ENCODE results near the gene POLR2A. TPM values are rescaled to one million over a fixed set of nuclear protein-coding genes. Genes with fewer than 3 reads are reported as not detected.

Gene POLR2A
- total and polyA plus RNA-seq, 4 donors: 13.3 to 54.4 (median 34.8) TPM

DNA sequence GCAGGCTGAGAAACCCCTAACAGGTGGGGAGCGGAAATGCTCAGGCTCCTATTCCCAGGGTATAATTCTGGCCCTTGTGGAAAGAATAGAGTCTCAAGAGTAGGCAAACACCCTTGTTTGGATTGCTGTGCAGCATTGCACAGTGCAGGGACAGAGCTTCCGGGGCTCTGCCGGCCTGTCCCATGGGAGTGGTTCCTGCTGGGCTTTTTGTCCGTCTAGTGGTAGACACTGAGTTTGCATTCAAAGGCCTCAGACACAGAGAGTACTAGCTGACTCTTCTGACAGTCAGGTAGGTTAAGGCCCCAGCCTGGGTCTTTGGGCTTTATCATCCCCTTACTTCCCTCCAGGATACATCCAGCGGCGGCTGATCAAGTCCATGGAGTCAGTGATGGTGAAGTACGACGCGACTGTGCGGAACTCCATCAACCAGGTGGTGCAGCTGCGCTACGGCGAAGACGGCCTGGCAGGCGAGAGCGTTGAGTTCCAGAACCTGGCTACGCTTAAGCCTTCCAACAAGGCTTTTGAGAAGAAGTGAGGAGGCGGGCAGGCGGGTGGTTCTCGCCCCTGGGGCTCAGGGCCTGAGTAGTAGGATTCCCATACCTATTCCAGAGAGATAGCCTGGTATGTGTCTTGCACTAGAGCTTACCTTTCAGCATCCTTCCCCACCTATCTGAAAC lies 18.1 kb downstream of the POLR2A start:
- TF ChIP-seq, protein P1, sequence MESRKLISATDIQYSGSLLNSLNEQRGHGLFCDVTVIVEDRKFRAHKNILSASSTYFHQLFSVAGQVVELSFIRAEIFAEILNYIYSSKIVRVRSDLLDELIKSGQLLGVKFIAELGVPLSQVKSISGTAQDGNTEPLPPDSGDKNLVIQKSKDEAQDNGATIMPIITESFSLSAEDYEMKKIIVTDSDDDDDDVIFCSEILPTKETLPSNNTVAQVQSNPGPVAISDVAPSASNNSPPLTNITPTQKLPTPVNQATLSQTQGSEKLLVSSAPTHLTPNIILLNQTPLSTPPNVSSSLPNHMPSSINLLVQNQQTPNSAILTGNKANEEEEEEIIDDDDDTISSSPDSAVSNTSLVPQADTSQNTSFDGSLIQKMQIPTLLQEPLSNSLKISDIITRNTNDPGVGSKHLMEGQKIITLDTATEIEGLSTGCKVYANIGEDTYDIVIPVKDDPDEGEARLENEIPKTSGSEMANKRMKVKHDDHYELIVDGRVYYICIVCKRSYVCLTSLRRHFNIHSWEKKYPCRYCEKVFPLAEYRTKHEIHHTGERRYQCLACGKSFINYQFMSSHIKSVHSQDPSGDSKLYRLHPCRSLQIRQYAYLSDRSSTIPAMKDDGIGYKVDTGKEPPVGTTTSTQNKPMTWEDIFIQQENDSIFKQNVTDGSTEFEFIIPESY (IDR thresholded peaks at IDR 0.05): no peak
- no peak for TF ChIP-seq HNF4G (IDR thresholded peaks at IDR 0.05)
- TF ChIP-seq JUND (IDR thresholded peaks at IDR 0.05): no peak
- TF ChIP-seq HNF4A (conservative IDR thresholded peaks at IDR 0.05): no peak
- no peak for TF ChIP-seq YY1 (IDR thresholded peaks at IDR 0.05)
- no peak for TF ChIP-seq GABPA (IDR thresholded peaks at IDR 0.05 in 1 of 2, conservative IDR thresholded peaks at IDR 0.05 in 1 of 2)
- TF ChIP-seq SP1 (IDR thresholded peaks at IDR 0.05): no peak
- TF ChIP-seq, protein P2, sequence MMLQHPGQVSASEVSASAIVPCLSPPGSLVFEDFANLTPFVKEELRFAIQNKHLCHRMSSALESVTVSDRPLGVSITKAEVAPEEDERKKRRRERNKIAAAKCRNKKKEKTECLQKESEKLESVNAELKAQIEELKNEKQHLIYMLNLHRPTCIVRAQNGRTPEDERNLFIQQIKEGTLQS (IDR thresholded peaks at IDR 0.05): no peak
- TF ChIP-seq, protein P3, sequence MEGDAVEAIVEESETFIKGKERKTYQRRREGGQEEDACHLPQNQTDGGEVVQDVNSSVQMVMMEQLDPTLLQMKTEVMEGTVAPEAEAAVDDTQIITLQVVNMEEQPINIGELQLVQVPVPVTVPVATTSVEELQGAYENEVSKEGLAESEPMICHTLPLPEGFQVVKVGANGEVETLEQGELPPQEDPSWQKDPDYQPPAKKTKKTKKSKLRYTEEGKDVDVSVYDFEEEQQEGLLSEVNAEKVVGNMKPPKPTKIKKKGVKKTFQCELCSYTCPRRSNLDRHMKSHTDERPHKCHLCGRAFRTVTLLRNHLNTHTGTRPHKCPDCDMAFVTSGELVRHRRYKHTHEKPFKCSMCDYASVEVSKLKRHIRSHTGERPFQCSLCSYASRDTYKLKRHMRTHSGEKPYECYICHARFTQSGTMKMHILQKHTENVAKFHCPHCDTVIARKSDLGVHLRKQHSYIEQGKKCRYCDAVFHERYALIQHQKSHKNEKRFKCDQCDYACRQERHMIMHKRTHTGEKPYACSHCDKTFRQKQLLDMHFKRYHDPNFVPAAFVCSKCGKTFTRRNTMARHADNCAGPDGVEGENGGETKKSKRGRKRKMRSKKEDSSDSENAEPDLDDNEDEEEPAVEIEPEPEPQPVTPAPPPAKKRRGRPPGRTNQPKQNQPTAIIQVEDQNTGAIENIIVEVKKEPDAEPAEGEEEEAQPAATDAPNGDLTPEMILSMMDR (IDR thresholded peaks at IDR 0.05; ENCODE audit: low read depth, low read length, missing input control): no peak
- no peak for TF ChIP-seq EGR1 (IDR thresholded peaks at IDR 0.05; ENCODE audit: low read depth in 2 of 2)
- no peak for TF ChIP-seq TAF1 (conservative IDR thresholded peaks at IDR 0.05)
- TF ChIP-seq, protein P4, sequence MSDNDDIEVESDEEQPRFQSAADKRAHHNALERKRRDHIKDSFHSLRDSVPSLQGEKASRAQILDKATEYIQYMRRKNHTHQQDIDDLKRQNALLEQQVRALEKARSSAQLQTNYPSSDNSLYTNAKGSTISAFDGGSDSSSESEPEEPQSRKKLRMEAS (IDR thresholded peaks at IDR 0.05): no peak
- 93% methylated on average over 20 of the region's 20 CpGs for WGBS
- no peak for DNase-seq (ENCODE audit: low spot score)

DNA sequence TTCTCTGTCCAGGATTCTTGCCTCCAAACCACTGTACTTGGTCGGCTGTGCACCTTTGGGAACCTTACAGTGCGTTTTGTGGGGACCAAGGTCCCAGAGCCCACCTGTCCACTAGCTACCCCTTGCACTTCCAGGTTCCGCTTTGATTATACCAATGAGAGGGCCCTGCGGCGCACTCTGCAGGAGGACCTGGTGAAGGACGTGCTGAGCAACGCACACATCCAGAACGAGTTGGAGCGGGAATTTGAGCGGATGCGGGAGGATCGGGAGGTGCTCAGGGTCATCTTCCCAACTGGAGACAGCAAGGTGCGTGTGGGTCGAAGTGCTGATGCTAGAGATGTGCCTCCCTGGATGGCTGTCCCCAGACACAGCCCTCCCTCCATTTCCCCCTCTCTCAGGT lies 18.8 kb downstream of the POLR2A start:
- Histone ChIP-seq H3K36me3 (ENCODE audit: control insufficient read depth in 4 of 4, insufficient read depth in 3 of 4, low read depth in 1 of 4, low read length in 3 of 4) (peaks cover 37 to 89% (median 73%) of the 10 kb centered on the region in 4 donors), H3K4me3 (ENCODE audit: low read depth in 1 of 3, low read length in 3 of 3) (no peak overlapping the region), H3K27me3 (ENCODE audit: control insufficient read depth in 4 of 4, insufficient read depth in 4 of 4, low read length in 3 of 4) (no peaks in the 10 kb centered on the region), H3K9me3 (ENCODE audit: control insufficient read depth in 4 of 4, low read length in 3 of 4) (no peaks in the 10 kb centered on the region), H3K4me1 (ENCODE audit: control insufficient read depth in 4 of 4, insufficient read depth in 4 of 4, low read length in 3 of 4) (no peaks in the 10 kb centered on the region), H3K27ac (ENCODE audit: low read depth in 1 of 2, low read length in 2 of 2) (no peak overlapping the region), H3K9ac (ENCODE audit: low read depth in 1 of 2, low read length in 2 of 2) (no peak overlapping the region)
- no peak for DNase-seq (ENCODE audit: low spot score)
- 91% methylated on average over 14 of the region's 14 CpGs for WGBS
- TF ChIP-seq RAD21 (IDR thresholded peaks at IDR 0.05) (peak; percentile 44 to 65), SP1 (IDR thresholded peaks at IDR 0.05) (no peak)

More for the DNA sequence above, 18.1 kb downstream of the POLR2A start:
- H3K27ac ChIP-seq (ENCODE audit: low read depth in 1 of 2, low read length in 2 of 2): no peak overlapping the region
- H3K9me3 ChIP-seq (ENCODE audit: control insufficient read depth in 4 of 4, low read length in 3 of 4): no peaks in the 10 kb centered on the region
- no peak overlapping the region for H3K4me3 ChIP-seq (ENCODE audit: low read depth in 1 of 3, low read length in 3 of 3)
- H3K9ac ChIP-seq (ENCODE audit: low read depth in 1 of 2, low read length in 2 of 2): no peak overlapping the region
- no peaks in the 10 kb centered on the region for H3K27me3 ChIP-seq (ENCODE audit: control insufficient read depth in 4 of 4, insufficient read depth in 4 of 4, low read length in 3 of 4)
- peaks cover 41 to 90% (median 77%) of the 10 kb centered on the region in 4 donors for H3K36me3 ChIP-seq (ENCODE audit: control insufficient read depth in 4 of 4, insufficient read depth in 3 of 4, low read depth in 1 of 4, low read length in 3 of 4)
- no peaks in the 10 kb centered on the region for H3K4me1 ChIP-seq (ENCODE audit: control insufficient read depth in 4 of 4, insufficient read depth in 4 of 4, low read length in 3 of 4)

DNA sequence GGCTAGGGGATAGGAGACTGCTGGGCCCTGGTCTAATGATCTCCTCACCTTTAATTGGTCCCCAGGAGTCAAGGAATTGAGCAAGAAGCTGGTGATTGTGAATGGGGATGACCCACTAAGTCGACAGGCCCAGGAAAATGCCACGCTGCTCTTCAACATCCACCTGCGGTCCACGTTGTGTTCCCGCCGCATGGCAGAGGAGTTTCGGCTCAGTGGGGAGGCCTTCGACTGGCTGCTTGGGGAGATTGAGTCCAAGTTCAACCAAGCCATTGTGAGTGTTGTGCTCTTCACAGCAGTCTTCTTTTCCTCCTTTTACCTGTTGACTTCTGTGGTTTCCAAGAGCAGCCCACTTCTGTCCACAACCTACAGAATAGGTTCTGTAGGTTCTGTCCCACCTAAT lies 19.4 kb downstream of the POLR2A start:
- H3K27ac ChIP-seq (ENCODE audit: low read depth in 1 of 2, low read length in 2 of 2): no peak overlapping the region
- WGBS: 96% methylated on average over 8 of the region's 8 CpGs
- no peak for TF ChIP-seq GABPA (IDR thresholded peaks at IDR 0.05 in 1 of 2, conservative IDR thresholded peaks at IDR 0.05 in 1 of 2)
- TF ChIP-seq HNF4G (IDR thresholded peaks at IDR 0.05): no peak
- TF ChIP-seq RXRA (IDR thresholded peaks at IDR 0.05): no peak
- TF ChIP-seq, protein P3 (IDR thresholded peaks at IDR 0.05; ENCODE audit: low read depth, low read length, missing input control): no peak
- no peak for TF ChIP-seq FOXA2 (IDR thresholded peaks at IDR 0.05)
- no peak for TF ChIP-seq YY1 (IDR thresholded peaks at IDR 0.05)
- no peak for TF ChIP-seq FOXA1 (IDR thresholded peaks at IDR 0.05)
- TF ChIP-seq HNF4A (conservative IDR thresholded peaks at IDR 0.05): no peak
- no peak for TF ChIP-seq NR2F2 (IDR thresholded peaks at IDR 0.05)
- TF ChIP-seq SP1 (IDR thresholded peaks at IDR 0.05): no peak
- peaks cover 37 to 89% (median 73%) of the 10 kb centered on the region in 4 donors for H3K36me3 ChIP-seq (ENCODE audit: control insufficient read depth in 4 of 4, insufficient read depth in 3 of 4, low read depth in 1 of 4, low read length in 3 of 4)
- H3K9me3 ChIP-seq (ENCODE audit: control insufficient read depth in 4 of 4, low read length in 3 of 4): no peaks in the 10 kb centered on the region
- no peak for DNase-seq (ENCODE audit: low spot score)
- H3K9ac ChIP-seq (ENCODE audit: low read depth in 1 of 2, low read length in 2 of 2): no peak overlapping the region
- no peaks in the 10 kb centered on the region for H3K4me1 ChIP-seq (ENCODE audit: control insufficient read depth in 4 of 4, insufficient read depth in 4 of 4, low read length in 3 of 4)
- no peak overlapping the region for H3K4me3 ChIP-seq (ENCODE audit: low read depth in 1 of 3, low read length in 3 of 3)
- no peaks in the 10 kb centered on the region for H3K27me3 ChIP-seq (ENCODE audit: control insufficient read depth in 4 of 4, insufficient read depth in 4 of 4, low read length in 3 of 4)

Measured in liver (tissue), 9 donors.